Kidney capillary endothelial cell (primary cell): ENCODE results near the gene DNAJB2.
A peak's percentile ranks its signal among the peaks of the same experiment; 100 is the strongest.

Source experiments
- DNase-seq: peaks from one replicate; pipeline ENCODE4 v3.0.0-alpha.2; 2018; ENCODE audit warnings: low spot score

Gene DNAJB2

GRCh38 chr2:219279151-219279915 lies at the start of gene DNAJB2:
TSS of gene DNAJB2 (plus strand) at chr2:219279366. CDS start at chr2:219279834, 468 bp downstream.
- DNase-seq = peak; percentile 98

- no peak for DNase-seq
Measured at GRCh38 chr2:219230059-219230540, 49.1 kb upstream of the DNAJB2 start.

- DNase-seq = no peak
Measured at GRCh38 chr2:219234331-219234730, 44.8 kb upstream of the DNAJB2 start.

- no peak for DNase-seq
Measured at GRCh38 chr2:219243291-219243761, 35.8 kb upstream of the DNAJB2 start.

GRCh38 chr2:219244789-219245147 lies 34.4 kb upstream of the DNAJB2 start:
- DNase-seq = no peak

GRCh38 chr2:219245148-219245898 lies 33.8 kb upstream of the DNAJB2 start, which contains the start of the genes GLB1L and STK16:
TSS of gene GLB1L (minus strand) at chr2:219245444. CDS start at chr2:219243573, 1,871 bp downstream.
TSS of gene STK16 (plus strand) at chr2:219245479. CDS start at chr2:219246000, 521 bp downstream.
- peak; percentile 84 for DNase-seq

- DNase-seq = no peak
Measured at GRCh38 chr2:219245899-219246230, 33.3 kb upstream of the DNAJB2 start.

DNA sequence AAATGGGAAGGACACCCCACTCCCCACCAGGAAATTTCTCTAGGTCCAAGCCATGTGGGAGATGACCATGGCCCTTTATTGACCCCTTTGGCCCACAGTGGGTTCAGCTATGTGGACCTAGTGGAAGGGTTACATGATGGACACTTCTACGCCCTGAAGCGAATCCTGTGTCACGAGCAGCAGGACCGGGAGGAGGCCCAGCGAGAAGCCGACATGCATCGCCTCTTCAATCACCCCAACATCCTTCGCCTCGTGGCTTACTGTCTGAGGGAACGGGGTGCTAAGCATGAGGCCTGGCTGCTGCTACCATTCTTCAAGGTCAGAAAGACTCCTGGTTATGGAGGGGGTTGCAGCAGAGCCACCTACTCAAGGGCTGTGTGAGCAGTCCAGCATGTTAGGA lies 32.6 kb upstream of the DNAJB2 start:
- no peak for DNase-seq

DNA sequence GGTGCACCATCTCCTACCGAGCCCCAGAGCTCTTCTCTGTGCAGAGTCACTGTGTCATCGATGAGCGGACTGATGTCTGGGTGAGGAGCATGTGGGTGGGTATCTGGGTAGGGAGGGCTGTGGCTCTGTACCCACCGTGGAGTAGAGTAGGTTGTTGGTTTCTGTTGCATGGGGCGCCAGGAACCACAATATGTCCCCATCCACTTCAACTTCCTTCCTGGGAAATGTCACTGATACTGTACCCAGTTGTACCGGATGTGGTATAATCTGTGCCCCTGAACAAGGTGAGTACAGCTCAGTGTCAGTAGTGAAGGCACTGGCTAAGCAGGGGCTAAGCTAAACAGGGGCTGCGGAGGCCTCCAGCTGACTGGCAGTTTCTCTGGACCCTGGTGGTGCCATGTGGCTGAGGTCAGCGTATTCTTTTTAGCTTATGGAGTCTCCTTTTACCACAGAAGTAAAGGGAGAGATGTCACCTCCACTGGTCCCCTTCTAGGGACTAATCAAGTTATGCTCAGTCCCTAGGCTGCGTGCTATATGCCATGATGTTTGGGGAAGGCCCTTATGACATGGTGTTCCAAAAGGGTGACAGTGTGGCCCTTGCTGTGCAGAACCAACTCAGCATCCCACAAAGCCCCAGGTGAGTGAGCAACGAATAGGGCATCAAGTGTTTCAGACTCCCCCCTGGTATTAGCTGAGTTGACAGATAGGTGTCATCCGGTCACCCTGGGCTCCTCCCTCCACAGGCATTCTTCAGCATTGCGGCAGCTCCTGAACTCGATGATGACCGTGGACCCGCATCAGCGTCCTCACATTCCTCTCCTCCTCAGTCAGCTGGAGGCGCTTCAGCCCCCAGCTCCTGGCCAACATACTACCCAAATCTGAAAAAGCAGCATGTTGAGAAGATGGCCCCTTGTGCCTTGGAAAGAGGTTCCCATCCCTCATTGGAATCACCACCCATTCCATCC lies 31.2 kb upstream of the DNAJB2 start:
- no peak for DNase-seq

DNA sequence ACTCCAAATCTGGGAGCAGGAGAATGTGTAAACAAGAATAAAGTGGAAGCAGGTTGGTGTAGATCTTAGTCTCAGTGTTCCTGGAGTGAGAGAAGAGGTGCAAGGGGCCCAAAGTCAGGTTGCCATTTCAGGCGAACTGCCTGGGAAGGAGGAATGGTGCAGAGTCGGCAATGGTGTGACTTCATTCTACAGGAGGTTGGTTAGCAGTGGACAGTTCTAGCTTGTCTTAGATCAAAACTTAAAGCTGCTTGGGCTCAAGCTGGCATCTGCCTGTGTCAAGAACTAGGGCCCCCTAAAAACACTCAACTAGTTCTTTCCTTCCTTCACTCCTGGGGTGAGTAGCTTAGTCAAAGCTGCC lies 30.3 kb upstream of the DNAJB2 start:
- DNase-seq = no peak

- peak; percentile 86 for DNase-seq
Measured at GRCh38 chr2:219249203-219249980, 29.8 kb upstream of the DNAJB2 start.

- no peak for DNase-seq
Measured at GRCh38 chr2:219250049-219250781, 29.0 kb upstream of the DNAJB2 start.

GRCh38 chr2:219251656-219252055 lies 27.5 kb upstream of the DNAJB2 start:
- DNase-seq = no peak

DNA sequence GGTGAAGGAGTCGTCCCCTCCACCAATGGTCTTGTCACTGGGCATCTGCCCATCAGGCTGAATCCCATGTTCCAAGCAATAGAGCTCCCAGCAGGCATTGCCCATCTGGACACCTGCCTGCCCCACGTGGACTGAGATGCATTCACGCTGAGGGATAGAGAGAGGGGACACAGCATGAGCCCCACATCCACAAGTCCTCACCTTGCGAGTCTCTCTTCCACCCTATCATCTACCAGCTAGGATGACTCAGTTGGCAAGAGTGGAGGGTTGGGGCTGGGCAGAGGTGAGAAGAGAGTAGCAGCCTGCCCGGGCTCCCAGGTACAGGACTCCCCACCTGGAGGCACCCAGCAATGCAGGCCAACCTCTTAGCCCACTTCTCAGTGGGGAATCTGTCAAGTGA lies 27.1 kb upstream of the DNAJB2 start:
- DNase-seq = no peak

GRCh38 chr2:219252570-219252899 lies 26.6 kb upstream of the DNAJB2 start:
- DNase-seq = no peak

GRCh38 chr2:219252900-219253752 lies 26.0 kb upstream of the DNAJB2 start, which contains the start of gene TUBA4B:
TSS of gene TUBA4B (plus strand) at chr2:219253243. CDS start at chr2:219253408, 165 bp downstream.
- no peak for DNase-seq

GRCh38 chr2:219253753-219254589 lies 25.2 kb upstream of the DNAJB2 start, which contains the start of gene TUBA4A:
TSS of gene TUBA4A (minus strand) at chr2:219253918. CDS start at chr2:219253858, 60 bp downstream.
- DNase-seq = peak; percentile 63

- DNase-seq = no peak
Measured at GRCh38 chr2:219254590-219255201, 24.5 kb upstream of the DNAJB2 start.
